RWPE1 (cell line): ENCODE data around the gene MYO10.

Experiments used
- CTCF ChIA-PET: fragments of 350-600 bp; sonication (Branson Sonifier 250); formaldehyde crosslinking; extraction: SDS; loops from one replicate; lab custom pipeline; 2021; lab: Yijun Ruan, JAX
- POLR2A ChIA-PET: fragments of 400-600 bp; formaldehyde crosslinking; extraction: SDS; loops from one replicate; lab custom pipeline; 2020; ENCODE audit warnings: antibody characterized with exemption; ENCODE audit not compliant: low non-redundant PET; lab: Yijun Ruan, JAX
- DNase-seq: peaks from one replicate; pipeline ENCODE4 v3.0.0; 2012; ENCODE audit warnings: low spot score
- H3K27ac ChIP-seq: fragments of 450-650 bp; 2 replicates; pipeline ENCODE4 v1.5.1; 2017
- TF ChIP-seq, protein P1 (sequence below): fragments of 450-650 bp; conservative IDR thresholded peaks from 2 replicates; pipeline ENCODE4 v1.5.1; 2017; ENCODE audit warnings: low read depth, mild to moderate bottlenecking

MYO10 gene

DNA sequence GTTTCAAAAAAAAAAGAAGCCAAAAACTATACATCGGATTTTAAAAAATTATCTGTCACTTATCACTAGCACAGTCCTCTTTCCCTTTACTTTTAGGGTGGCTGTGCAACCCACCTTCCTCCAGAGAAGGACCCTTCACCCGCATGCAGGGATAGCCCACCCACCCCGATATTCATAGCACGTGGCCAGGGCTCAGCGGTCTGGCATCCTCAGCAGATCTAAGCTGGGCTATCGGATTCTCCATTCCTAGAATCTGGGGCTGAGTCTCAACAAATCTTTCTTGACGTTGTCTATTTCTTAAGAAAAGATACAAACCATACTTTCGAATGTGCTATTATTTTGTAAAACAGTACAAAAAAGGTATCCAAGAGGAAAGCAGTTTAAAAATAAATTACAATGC, 70.9 kb downstream of the MYO10 start:
- TF ChIP-seq, protein P1, sequence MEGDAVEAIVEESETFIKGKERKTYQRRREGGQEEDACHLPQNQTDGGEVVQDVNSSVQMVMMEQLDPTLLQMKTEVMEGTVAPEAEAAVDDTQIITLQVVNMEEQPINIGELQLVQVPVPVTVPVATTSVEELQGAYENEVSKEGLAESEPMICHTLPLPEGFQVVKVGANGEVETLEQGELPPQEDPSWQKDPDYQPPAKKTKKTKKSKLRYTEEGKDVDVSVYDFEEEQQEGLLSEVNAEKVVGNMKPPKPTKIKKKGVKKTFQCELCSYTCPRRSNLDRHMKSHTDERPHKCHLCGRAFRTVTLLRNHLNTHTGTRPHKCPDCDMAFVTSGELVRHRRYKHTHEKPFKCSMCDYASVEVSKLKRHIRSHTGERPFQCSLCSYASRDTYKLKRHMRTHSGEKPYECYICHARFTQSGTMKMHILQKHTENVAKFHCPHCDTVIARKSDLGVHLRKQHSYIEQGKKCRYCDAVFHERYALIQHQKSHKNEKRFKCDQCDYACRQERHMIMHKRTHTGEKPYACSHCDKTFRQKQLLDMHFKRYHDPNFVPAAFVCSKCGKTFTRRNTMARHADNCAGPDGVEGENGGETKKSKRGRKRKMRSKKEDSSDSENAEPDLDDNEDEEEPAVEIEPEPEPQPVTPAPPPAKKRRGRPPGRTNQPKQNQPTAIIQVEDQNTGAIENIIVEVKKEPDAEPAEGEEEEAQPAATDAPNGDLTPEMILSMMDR, result no peak
- ChIA-PET CTCF (no interaction called here), POLR2A (no interaction called here)
- no peak overlapping the region for H3K27ac ChIP-seq
- DNase-seq, result no peak

DNA sequence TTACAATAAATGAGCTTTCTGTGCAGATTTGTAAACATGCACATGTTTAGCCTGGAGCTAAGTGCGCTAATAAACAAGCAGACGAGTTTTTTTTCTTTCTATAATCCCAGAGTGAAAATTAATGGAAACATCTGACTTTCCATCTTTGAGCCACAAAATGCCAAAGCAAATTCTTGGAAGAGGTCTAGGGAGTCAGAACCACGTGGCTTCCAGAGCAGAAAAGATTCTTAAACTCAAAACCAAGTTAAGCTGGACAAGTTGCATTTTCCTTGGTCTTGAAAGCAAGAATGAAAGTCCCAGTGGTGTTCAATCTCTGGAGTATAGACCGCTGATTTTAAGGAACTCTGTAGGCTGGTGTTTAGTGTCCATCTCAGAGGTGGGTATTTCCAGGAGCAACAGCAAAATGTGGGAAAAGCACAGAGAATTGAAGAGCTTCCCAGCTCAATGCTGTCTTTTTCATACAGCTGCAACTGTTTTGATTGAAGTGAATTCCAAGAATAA, 71.4 kb downstream of the MYO10 start:
- no peak overlapping the region for H3K27ac ChIP-seq
- TF ChIP-seq, protein P1, result no peak
- ChIA-PET POLR2A (no interaction called here), CTCF (no interaction called here)
- no peak for DNase-seq

- ChIA-PET POLR2A (no interaction called here), CTCF (no interaction called here)
- TF ChIP-seq, protein P1, result no peak
- no peak for DNase-seq
- no peak overlapping the region for H3K27ac ChIP-seq
Measured at GRCh38 chr5:16863469-16863946, 72.6 kb downstream of the MYO10 start.

DNA sequence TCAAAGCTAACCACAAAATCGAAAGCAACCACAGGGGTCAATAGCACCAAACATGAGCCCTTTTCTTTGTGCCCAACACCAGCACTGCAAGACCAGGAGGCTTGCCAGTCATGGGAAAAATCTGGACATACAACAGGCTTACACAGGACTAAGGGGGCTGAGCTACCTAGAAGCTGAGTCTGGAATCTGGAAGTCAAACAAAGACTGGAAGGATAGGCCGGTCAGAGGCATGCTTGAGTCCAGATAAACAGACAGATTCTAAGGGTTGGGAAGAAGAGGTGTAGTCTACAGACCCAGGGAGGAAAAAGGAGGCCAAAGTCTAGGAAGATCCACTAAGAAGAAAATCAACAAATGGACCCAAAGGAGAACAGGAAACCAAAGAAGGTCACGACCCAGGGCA, 73.3 kb downstream of the MYO10 start:
- CTCF ChIA-PET, result no interaction called here
- H3K27ac ChIP-seq, result no peak overlapping the region
- DNase-seq, result no peak
- POLR2A ChIA-PET, result no interaction called here
- TF ChIP-seq, protein P1, result no peak

GRCh38 chr5:16859346-16859745, 76.7 kb downstream of the MYO10 start:
- POLR2A ChIA-PET, result no interaction called here
- CTCF ChIA-PET, result no interaction called here
- no peak for DNase-seq
- TF ChIP-seq, protein P1, result no peak
- H3K27ac ChIP-seq, result no peak overlapping the region

DNA sequence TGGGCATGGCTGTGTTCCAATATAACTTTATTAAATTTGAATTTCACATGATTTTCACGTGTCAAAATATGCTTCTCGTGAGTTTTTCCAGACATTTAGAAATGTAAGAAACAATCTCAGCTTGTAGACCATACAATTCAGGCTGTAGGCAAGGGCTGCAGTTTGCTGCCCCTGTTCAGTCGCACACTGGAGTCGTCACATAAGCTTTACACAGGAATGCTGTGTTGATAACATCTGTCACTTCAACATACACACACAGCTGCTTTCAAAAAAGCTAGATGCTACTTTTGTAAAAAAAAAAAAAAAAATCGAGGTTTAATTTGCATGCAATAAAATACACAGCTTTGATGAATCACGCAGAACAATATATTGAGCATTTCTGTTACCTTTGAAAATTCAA, 77.9 kb downstream of the MYO10 start:
- H3K27ac ChIP-seq, result no peak overlapping the region; the same call in 1 of the 2 replicates
- CTCF ChIA-PET, result no interaction called here
- DNase-seq, result no peak
- TF ChIP-seq, protein P1, result no peak
- POLR2A ChIA-PET, result no interaction called here
